Esophagus squamous epithelium (tissue), 4 donors: Measurements from ENCODE around the gene VRK2.

Source experiments
- CTCF ChIP-seq, 6 experiments: fragments of 450-650 bp in 4 of 6; fragments of 200-600 bp in 2 of 6; sonication (generic) in 2 of 6; IDR thresholded peaks; one replicate each; pipeline ENCODE4 v1.5.1; 2016 to 2019; ENCODE audit warnings: antibody characterized with exemption in 6 of 6, mild to moderate bottlenecking in 4 of 6, moderate library complexity in 4 of 6
- POLR2A ChIP-seq, 4 donors: fragments of 450-650 bp; IDR thresholded peaks; one replicate each; pipeline ENCODE4 v1.6.1; 2017; ENCODE audit warnings: antibody characterized with exemption in 4 of 4, mild to moderate bottlenecking in 4 of 4, moderate library complexity in 3 of 4

- TF ChIP-seq CTCF (IDR thresholded peaks at IDR 0.05) (no peak), POLR2A (IDR thresholded peaks at IDR 0.05) (no peak)
Measured at GRCh38 chr2:58110765-58111164, 64.2 kb downstream of the VRK2 start.
